ENCODE measurements around the gene GART.

The GART gene

GRCh38 chr21:33552999-33553598 lies 11.2 kb upstream of the GART start:
- DNase-seq = no peak

GRCh38 chr21:33552093-33552998 lies 10.4 kb upstream of the GART start:
- DNase-seq = no peak

DNA sequence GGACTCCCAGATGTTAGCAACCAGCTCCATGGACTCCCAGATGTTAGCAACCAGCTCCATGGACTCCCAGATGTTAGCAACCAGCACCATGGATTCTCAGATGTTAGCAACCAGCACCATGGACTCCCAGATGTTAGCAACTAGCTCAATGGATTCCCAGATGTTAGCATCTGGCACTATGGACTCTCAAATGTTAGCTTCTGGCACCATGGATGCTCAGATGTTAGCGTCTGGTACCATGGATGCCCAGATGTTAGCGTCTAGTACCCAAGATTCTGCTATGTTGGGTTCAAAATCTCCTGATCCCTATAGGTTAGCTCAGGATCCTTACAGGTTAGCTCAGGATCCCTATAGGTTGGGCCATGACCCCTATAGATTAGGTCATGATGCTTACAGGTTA lies 9.7 kb upstream of the GART start:
- no peak for DNase-seq

GRCh38 chr21:33550772-33551660 lies 9.1 kb upstream of the GART start:
- DNase-seq = no peak

DNA sequence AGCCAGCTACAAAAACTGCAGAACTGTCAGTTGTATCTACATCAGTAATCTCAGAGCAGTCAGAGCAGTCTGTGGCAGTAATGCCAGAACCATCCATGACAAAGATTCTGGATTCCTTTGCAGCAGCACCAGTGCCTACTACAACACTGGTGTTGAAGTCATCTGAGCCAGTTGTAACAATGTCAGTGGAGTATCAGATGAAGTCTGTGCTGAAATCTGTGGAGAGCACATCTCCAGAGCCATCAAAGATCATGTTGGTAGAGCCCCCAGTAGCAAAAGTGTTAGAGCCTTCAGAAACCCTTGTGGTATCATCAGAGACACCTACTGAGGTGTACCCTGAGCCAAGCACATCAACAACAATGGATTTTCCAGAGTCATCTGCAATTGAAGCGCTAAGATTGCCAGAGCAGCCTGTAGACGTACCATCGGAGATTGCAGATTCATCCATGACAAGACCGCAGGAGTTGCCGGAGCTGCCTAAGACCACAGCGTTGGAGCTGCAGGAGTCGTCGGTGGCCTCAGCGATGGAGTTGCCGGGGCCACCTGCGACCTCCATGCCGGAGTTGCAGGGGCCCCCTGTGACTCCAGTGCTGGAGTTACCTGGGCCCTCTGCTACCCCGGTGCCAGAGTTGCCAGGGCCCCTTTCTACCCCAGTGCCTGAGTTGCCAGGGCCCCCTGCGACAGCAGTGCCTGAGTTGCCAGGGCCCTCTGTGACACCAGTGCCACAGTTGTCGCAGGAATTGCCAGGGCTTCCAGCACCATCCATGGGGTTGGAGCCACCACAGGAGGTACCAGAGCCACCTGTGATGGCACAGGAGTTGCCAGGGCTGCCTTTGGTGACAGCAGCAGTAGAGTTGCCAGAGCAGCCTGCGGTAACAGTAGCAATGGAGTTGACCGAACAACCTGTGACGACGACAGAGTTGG lies 8.2 kb upstream of the GART start:
- no peak for DNase-seq

DNA sequence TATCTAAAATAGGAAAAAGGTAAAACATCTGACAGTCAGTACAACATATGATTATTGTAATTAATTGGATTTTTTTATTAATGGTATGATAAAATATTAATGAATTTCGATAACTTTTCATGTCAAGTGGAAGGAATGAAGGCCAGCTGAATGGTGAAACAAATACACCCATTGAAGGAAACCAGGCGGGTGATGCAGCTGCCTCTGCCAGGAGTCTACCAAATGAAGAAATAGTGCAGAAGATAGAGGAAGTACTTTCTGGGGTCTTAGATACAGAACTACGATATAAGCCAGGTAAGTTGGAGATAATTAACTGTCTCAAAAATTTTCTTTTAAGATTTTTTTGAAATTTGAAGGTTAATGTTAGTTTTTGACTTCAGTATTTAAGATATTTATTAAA lies 4.2 kb upstream of the GART start:
- DNase-seq = no peak

- no peak for DNase-seq
These were observed 2.7 kb upstream of the GART start for GRCh38 chr21:33544451-33545195.

DNA sequence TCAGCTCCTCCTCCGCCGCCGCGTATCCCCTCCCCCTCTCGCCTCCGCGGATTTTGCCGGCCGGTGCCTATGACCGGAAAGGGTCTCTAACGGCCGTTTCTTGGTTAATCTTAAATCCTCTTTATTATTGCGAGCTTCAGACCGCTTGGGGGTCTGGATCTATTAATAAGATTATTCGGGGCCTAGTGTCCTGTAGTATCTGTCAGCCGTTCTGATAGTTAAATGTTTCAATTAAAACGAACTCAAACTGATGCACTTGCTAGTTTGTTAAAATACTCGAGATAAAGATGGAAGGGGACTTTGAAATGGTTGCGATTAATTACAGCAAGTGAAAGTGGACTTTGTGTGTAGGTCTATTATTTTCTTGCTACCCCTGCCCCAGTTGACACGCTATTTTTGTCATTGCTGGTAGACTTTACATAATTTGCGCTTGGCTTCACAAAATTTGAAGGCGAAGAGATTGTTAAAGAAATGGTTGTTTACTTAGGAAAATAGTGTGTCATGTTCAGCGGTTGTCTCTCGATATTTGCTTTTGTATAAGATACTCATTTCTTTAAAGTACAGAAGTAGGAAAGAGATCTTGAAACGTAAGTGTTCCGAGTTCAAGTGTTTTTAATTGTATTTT lies 1.7 kb upstream of the GART start:
- peak; percentile 77 for DNase-seq

DNA sequence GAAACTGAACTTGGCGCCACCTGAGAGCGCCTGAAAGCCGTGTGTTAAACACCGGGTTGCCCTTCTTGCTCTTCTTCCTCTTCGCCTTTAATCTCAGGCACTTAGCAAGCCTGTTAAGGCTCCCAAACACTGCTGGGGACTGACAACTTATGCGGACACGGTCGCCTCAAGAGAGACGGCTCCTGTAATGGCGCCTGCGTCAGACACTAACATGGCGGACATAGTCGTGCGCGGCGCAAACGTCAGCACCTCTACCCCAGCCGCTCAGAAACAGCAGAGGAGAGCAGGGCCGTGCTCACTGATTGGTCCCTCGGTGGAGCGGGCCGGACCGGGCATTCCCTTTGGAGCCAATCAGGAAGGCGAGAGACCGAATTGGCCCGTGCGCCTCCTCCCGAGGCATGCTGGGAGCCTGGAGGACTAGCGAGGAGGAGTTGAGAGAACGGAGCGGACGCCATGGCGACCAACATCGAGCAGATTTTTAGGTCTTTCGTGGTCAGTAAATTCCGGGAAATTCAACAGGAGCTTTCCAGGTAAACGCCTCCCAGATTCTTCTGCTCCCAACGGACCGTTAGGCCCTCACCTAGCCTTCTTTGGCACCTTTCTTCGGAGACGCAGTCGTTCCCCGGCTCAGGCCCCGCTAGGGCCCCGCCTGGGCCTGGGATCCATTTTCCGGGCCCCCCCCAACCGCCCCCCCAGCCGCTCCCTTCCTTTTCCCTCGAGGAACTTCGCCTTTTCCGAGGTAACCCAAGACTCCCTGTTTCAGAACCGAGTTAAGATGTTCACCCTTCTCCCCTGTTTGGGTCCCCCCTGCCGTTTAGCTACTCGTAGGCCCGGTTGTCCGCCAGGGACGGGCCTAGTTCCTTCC lies 955 bp upstream of the GART start, which contains the start of gene SON:
Gene SON (plus strand): TSS at position 399 of the 865 bp plus-strand sequence. CDS start 55 bp downstream, at position 454.
- peak; percentile 98 for DNase-seq

DNA sequence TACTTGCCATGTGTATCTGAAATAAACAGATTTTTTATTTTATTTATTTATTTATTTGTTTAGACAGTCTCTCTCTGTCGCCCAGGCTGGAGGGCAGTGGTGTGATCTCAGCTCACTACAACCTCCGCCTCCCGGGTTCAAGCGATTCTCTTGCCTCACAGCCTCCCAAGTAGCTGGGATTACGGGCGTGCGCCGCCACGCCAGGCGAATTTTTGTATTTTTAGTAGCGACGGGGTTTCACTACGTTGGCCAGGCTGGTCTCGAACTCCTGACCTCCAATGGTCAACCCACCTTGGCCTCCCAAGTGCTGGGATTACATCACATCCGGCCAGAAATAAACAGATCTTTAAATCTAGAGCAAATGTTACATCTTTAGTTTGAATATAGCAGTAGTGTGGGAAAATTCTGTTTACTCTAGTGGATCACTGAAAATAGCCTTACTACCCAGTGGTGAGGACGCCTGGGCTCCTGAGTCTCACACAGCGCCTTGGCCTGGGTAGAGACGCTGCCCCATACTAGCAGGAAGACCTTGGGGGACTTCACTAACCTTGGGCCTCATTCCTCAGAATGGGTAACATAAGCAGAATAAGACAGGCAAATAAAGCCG lies 709 bp downstream of the GART start:
- peak; percentile 21 for DNase-seq

- DNase-seq = no peak
These were observed 1.2 kb downstream of the GART start for GRCh38 chr21:33540711-33541104.

DNA sequence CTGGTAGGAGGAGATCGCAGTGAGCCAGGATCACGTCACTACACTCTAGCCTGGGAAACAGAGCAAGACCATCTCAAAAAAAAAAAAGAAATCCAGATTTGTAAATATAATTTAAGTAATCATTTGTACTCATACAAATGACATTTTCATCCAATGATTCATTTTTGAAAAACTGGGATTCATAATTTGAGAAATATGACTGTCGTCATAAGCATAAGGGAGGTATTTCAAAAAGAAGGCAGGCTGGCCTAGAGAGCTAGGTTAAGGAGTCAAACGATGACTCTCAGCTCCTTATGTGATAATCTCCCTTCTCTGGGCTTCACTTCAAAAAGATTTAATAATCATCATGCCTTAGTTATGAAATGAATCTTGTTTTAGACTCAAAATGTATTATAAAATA lies 2.3 kb downstream of the GART start:
- no peak for DNase-seq

DNA sequence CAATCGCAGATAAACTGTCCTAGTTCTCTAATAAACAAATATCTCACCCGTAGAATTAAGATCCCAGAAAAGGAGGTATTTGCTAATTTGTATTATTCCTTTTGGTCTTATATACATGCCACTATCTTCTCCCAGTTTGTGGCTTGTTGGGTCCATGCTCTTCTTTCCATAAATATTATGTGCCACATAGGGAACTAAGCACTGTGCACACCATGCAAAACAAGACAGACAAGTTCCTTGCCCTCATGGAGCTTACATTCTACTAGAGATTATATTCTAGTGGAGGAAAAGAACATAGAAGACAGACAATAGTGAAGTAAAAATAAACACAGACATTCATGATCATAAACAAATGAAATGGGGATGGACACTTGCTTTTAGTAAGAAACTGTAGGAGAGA lies 4.7 kb downstream of the GART start:
- no peak for DNase-seq

DNA sequence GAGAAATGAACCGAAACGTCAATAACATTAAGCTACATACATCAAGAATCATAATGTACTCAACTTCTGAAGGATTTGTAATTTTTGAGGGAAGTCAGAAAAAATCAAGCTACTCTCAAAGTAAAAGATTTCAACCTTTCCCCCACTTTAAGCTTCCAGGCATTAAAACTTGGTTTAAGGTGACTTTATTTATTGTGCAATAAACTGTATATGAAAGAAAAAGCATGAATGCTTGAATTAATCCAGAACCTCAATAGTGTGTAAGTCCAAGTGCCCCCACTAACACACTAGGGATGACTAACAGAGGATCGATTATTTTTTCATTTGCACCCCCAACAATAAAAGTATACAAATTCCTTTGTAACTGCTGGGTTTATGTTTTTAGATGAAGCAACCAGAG lies 10.9 kb downstream of the GART start:
- no peak for DNase-seq

GRCh38 chr21:33522953-33523349 lies 19.0 kb downstream of the GART start:
- DNase-seq = no peak

DNA sequence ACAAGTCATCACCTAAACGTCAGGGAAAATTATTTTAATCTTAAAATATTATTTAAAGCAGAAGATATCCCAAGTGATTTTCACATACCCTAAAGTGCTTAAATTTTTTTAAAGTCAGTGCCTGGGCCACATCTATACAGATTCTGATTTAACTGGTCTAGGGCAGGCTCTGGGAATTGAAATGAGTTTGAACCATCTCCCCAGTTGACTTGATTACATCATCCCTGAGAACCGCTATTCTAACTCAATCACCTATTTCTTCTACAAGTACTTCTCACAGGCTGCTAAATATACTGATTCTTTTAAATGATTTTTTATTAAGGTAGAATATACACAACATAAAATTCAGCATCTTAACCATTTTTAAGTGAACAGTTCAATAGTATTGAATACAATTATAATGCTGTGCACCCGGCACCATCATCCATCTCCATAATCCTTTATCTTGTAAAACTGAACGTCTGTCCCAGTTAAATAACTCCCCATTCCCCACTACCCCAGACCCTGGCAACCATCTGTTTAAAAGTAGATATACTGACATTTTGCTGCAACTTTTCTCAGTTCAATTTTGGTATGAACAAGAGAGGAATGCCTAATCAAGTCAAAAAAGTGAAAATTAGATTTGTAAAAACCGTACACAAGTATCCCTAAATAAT lies 19.5 kb downstream of the GART start:
- DNase-seq = no peak

DNA sequence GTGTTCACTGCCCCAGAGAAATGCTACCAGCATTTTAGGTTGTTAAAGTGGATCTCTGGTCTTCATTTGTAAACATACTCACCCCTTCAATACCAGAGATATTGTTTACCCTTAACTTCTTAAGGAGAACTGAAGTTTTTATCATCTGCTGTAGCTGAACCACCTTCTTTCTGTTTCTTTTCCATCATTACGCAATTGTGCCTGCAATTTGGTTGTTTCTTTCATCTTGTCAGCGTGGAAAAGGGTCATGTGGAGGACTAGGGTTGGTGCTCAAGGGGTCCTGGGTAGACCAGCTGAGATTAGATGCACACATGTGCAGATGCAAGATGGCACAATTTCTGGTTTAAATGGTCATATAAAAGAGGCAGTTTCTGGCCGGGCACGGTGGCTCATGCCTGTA lies 23.0 kb downstream of the GART start:
- DNase-seq = no peak

DNA sequence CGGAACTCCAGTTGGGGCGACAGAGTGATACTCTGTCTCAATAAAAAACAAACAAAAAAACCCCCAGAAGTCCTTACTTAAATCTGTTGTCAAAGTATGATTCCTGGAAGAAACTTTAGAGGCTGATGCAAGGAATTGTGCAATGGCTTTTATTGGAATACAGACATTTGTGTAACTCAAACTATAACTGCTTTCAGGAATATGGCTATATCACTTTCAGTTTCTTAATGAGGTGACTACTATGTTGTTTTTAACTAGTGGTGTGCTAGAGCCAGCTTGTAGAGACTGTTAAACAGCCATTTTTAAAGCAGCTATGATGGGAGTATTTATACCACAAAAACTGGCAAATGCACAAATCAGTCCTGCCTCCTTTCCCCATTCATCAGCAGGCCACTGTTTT lies 27.7 kb downstream of the GART start:
- no peak for DNase-seq

DNA sequence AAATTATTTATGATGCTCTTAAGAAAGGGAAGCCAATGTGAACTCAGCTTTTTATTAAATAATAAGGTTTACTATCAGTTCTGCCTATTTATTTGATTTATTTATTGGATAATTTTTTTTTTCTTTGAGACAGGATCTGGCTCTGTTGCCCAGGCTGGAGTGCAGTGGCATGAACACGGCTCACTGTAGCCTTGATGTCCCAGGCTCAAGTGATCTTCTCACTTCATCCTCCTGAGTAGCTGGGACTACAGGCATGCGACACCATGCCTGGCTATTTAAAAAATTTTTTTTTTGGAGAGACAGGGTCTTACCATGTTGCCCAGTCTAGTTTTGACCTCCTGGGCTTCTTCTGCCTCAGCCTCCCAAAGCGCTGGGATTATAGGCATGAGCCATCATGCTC lies 29.4 kb downstream of the GART start:
- no peak for DNase-seq

Data from activated naive CD4-positive, alpha-beta T cell treated with Interleukin-2 at 50 U/mL for 16 hours (primary cell).